BLaER1 treated with 17β-estradiol and CSF1 and Interleukin-3, amounts not matched to agents 10 nM and 100 nM (cell line): ENCODE results near the gene RPL22.

Experiments used
- H3K27ac ChIP-seq, 11 experiments: shearing (Covaris generic); formaldehyde crosslinking; 2 replicates each; pipeline ENCODE4 v1.8.1; 2022
- H3K27me3 ChIP-seq, 11 experiments: shearing (Covaris generic); formaldehyde crosslinking; 2 replicates each; pipeline ENCODE4 v1.8.1; 2022
- H3K36me3 ChIP-seq, 11 experiments: shearing (Covaris generic); formaldehyde crosslinking; 2 replicates each; pipeline ENCODE4 v1.8.1; 2022
- H3K4me1 ChIP-seq, 10 experiments: shearing (Covaris generic); formaldehyde crosslinking; 2 replicates each; pipeline ENCODE4 v1.8.1; 2022
- H3K4me2 ChIP-seq, 11 experiments: shearing (Covaris generic); formaldehyde crosslinking; 2 replicates each; pipeline ENCODE4 v1.8.1; 2022
- H3K4me3 ChIP-seq, 10 experiments: shearing (Covaris generic); formaldehyde crosslinking; 2 replicates each; pipeline ENCODE4 v1.8.1; 2022
- H3K9ac ChIP-seq, 11 experiments: shearing (Covaris generic); formaldehyde crosslinking; 2 replicates each; pipeline ENCODE4 v1.8.1; 2022
- H3K9me3 ChIP-seq, 11 experiments: shearing (Covaris generic); formaldehyde crosslinking; replicated peaks in 1 of 11; 2 replicates each; pipeline ENCODE4 v1.8.1; 2022
- H4K20me1 ChIP-seq, 11 experiments: shearing (Covaris generic); formaldehyde crosslinking; 2 replicates each; pipeline ENCODE4 v1.8.1; 2022
- Cebpa-rat ChIP-seq, 11 experiments: shearing (Covaris generic); IDR thresholded peaks; 2 replicates each; pipeline ENCODE4 v1.8.1; 2022

RPL22 gene

DNA sequence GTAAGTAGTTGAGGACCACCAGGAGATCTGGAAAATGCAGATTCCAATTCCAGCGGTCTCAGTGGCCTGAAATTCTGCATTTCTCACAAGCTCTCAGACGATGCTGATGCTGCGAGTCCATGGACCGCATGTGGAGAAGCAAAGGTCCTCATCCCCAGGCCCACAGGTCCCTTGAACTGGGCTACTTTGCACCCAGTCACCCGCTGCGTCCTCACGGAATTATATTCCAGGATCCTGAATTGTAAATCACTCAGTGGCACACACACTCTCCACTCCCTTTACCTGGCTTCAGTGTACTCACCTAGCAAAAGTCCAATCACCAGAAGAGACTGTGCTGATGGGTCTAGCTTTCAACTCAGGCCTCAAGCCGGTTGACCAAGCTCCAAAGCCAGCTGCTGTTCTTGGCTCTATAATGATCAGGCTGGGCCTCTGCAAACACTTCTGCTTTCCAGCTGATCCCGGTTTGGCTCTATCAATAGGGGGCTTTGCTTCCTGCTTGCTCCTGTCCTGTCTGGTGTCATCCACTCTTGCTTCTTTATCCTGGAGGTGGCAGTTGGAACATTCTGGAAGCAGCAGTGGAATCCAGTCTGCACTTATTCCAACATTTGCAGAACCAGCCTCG is 904 bp upstream of the RPL22 start:
- Histone ChIP-seq H3K27me3 (peaks cover 10 to 16% (median 13%) of the 10 kb centered on the region in 11 experiments), H3K4me3 (peak overlapping the region; percentile 80 to 97 (median 92))

GRCh38 chr1:6198646-6199297 is 623 bp downstream of the RPL22 start:
- Histone ChIP-seq H3K4me2 (peak overlapping the region; percentile 86 to 98 (median 90)), H4K20me1 (peaks cover 42 to 55% (median 47%) of the 10 kb centered on the region in 11 experiments; a peak in 21 of 22 replicates), H3K27ac (peak overlapping the region; percentile 74 to 100 (median 97)), H3K9me3 (no peaks in the 10 kb centered on the region), H3K4me3 (peak overlapping the region; percentile 80 to 97 (median 92)), H3K36me3 (peaks cover 37 to 44% (median 43%) of the 10 kb centered on the region in 11 experiments), H3K9ac (peak overlapping the region; percentile 90 to 100 (median 98)), H3K4me1 (peaks cover 24 to 33% (median 30%) of the 10 kb centered on the region in 10 experiments), H3K27me3 (peaks cover 0 to 1% (median 0%) of the 10 kb centered on the region in 11 experiments; a peak in 2 of 22 replicates)
- no peak for TF ChIP-seq Cebpa-rat (IDR thresholded peaks at IDR 0.05)

More for the DNA sequence above, 904 bp upstream of the RPL22 start:
- TF ChIP-seq Cebpa-rat (IDR thresholded peaks at IDR 0.05), result no peak
- Histone ChIP-seq H4K20me1 (peaks cover 26 to 40% (median 32%) of the 10 kb centered on the region in 11 experiments; a peak in 21 of 22 replicates), H3K4me1 (peaks cover 24 to 34% (median 30%) of the 10 kb centered on the region in 10 experiments), H3K36me3 (peaks cover 22 to 29% (median 27%) of the 10 kb centered on the region in 11 experiments), H3K9ac (peak overlapping the region; percentile 90 to 100 (median 98)), H3K4me2 (peak overlapping the region; percentile 68 to 88 (median 79)), H3K27ac (peak overlapping the region; percentile 88 to 100 (median 97)), H3K9me3 (no peaks in the 10 kb centered on the region)

DNA sequence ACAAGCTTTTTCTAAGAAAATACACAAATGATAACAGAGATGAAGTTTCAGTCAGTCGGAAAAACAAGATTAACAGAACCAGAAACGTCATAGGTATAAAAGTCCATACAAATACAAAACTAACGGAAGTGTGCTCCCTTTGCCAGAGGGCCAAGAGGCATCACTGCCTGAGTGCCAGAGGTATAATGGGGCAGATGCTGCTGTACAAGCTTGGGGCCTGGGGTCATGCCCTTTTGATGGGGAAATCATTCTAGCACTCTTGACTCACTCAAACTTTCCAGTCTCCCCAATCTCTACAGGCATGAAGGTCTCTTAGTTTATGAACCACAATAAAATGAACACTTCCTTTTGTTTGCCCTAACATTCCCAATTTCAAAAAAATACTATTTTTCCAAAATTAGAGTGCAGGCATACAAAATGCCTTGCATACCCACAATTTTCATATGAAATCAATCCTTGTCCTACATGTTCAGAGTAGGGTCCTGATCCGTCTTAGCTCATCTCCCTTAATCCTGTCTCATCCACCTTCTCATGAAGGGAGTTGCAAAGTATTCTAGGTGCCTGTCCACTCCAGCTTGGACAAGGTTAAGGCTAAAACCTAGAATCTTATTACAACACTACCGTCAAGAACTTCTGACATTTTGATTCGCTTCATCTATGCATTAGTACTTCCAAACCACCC is 1.5 kb downstream of the RPL22 start:
- no peaks in the 10 kb centered on the region for H3K27me3 ChIP-seq
- H3K4me3 ChIP-seq, result peak overlapping the region; percentile 80 to 97 (median 92)
- peaks cover 24 to 33% (median 30%) of the 10 kb centered on the region in 10 experiments for H3K4me1 ChIP-seq
- peaks cover 51 to 64% (median 56%) of the 10 kb centered on the region in 11 experiments; a peak in 21 of 22 replicates for H4K20me1 ChIP-seq
- H3K9ac ChIP-seq, result peak overlapping the region; percentile 90 to 100 (median 98)
- peaks cover 46 to 53% (median 51%) of the 10 kb centered on the region in 11 experiments for H3K36me3 ChIP-seq
- H3K9me3 ChIP-seq, result no peaks in the 10 kb centered on the region
- TF ChIP-seq Cebpa-rat (IDR thresholded peaks at IDR 0.05), result no peak
- H3K27ac ChIP-seq, result peak overlapping the region in 10 of 11 experiments; percentile 90 to 100 (median 98); a peak in 21 of 22 replicates
- peak overlapping the region; percentile 86 to 98 (median 90) for H3K4me2 ChIP-seq

DNA sequence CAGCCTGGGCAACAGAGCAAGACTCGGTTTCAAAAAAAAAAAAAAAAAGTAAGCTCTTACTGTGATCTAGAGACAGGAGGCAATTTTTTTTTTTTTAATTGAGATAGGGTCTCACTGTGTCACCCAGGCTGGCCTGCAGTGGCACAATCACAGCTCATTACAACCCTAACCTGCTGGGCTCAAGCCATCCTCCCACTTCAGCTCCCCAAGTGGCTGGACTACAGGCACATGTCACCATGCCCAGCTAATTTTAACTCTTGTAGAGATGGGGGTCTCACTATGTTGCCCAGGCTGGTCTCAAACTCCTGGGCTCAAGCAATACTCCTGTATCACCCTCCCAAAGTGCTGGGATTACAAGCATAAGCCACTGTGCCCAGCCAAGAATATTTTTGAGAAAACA is 7.4 kb downstream of the RPL22 start:
- Histone ChIP-seq H4K20me1 (peaks cover 96 to 100% (median 100%) of the 10 kb centered on the region in 11 experiments), H3K9ac (no peak overlapping the region), H3K4me2 (no peak overlapping the region), H3K9me3 (no peaks in the 10 kb centered on the region), H3K36me3 (peaks cover 97 to 100% (median 98%) of the 10 kb centered on the region in 11 experiments), H3K4me1 (peaks cover under 1 to 9% (median 5%) of the 10 kb centered on the region in 10 experiments; a peak in 15 of 20 replicates), H3K27me3 (no peaks in the 10 kb centered on the region), H3K27ac (no peak overlapping the region), H3K4me3 (no peak overlapping the region)
- no peak for TF ChIP-seq Cebpa-rat (IDR thresholded peaks at IDR 0.05)

DNA sequence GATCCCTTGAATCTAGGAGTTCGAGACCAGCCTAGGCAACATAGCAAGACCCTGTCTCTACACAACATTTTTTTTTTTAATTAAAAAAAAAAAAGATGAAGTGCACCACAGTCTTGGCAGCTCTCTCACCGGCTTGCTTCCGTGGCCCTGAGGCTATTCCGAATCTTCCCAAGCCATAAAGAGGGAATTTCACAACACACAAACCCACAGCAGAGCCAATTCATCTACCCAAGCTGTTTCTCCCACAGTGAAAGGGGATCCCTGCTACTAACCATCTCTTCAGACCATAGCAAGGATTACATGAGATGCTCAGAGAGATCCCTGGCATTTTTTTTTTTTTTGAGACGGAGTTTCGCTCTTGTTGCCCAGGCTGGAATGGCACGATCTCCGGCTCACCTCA is 10.9 kb downstream of the RPL22 start:
- H3K4me1 ChIP-seq, result peaks cover 0 to 21% (median 13%) of the 10 kb centered on the region in 10 experiments; a peak in 14 of 20 replicates
- TF ChIP-seq Cebpa-rat (IDR thresholded peaks at IDR 0.05), result no peak
- peaks cover 85 to 91% (median 90%) of the 10 kb centered on the region in 11 experiments for H3K36me3 ChIP-seq
- H3K9me3 ChIP-seq, result no peaks in the 10 kb centered on the region
- no peak overlapping the region for H3K4me2 ChIP-seq
- H3K27ac ChIP-seq, result no peak overlapping the region
- H3K9ac ChIP-seq, result 0 out of 22 replicates have a peak overlapping the region, but pooled peaks of 1 of the 11 experiments have one; percentile 19
- peaks cover 0 to 9% (median 4%) of the 10 kb centered on the region in 11 experiments; a peak in 10 of 22 replicates for H3K27me3 ChIP-seq
- H3K4me3 ChIP-seq, result no peak overlapping the region
- peaks cover 92 to 100% (median 97%) of the 10 kb centered on the region in 11 experiments for H4K20me1 ChIP-seq

GRCh38 chr1:6185635-6186382 is 13.6 kb downstream of the RPL22 start:
- H3K9me3 ChIP-seq, result no peaks in the 10 kb centered on the region
- H4K20me1 ChIP-seq, result peaks cover 82 to 100% (median 98%) of the 10 kb centered on the region in 11 experiments
- no peak overlapping the region for H3K4me3 ChIP-seq
- H3K4me2 ChIP-seq, result 0 out of 22 replicates have a peak overlapping the region, but pooled peaks of 1 of the 11 experiments have one; percentile 5
- peaks cover 9 to 41% (median 38%) of the 10 kb centered on the region in 10 experiments; a peak in 19 of 20 replicates for H3K4me1 ChIP-seq
- H3K9ac ChIP-seq, result no peak overlapping the region
- H3K27ac ChIP-seq, result no peak overlapping the region
- H3K27me3 ChIP-seq, result peaks cover 24 to 36% (median 30%) of the 10 kb centered on the region in 11 experiments
- no peak for TF ChIP-seq Cebpa-rat (IDR thresholded peaks at IDR 0.05)
- peaks cover 61 to 67% (median 64%) of the 10 kb centered on the region in 11 experiments for H3K36me3 ChIP-seq

GRCh38 chr1:6185151-6185550 is 14.2 kb downstream of the RPL22 start:
- Histone ChIP-seq H3K27ac (no peak overlapping the region), H3K9me3 (no peaks in the 10 kb centered on the region), H3K36me3 (peaks cover 55 to 60% (median 57%) of the 10 kb centered on the region in 11 experiments), H4K20me1 (peaks cover 76 to 100% (median 98%) of the 10 kb centered on the region in 11 experiments), H3K9ac (no peak overlapping the region), H3K4me2 (no peak overlapping the region), H3K27me3 (peaks cover 30 to 42% (median 37%) of the 10 kb centered on the region in 11 experiments), H3K4me3 (no peak overlapping the region), H3K4me1 (peaks cover 15 to 47% (median 44%) of the 10 kb centered on the region in 10 experiments; a peak in 19 of 20 replicates)
- no peak for TF ChIP-seq Cebpa-rat (IDR thresholded peaks at IDR 0.05)
